AG10803 (cell line): ENCODE results near the gene MAGEA6.
"Not testable (repeated sequence)": the region's sequence is repeated elsewhere in the genome, so short reads cannot be mapped to it uniquely, and the experiment has no call there.

ENCODE experiments used
- DNase-seq: peaks from one replicate; pipeline ENCODE4 v3.0.0; 2010; ENCODE audit warnings: low read depth
- H3K4me3 ChIP-seq: 2 replicates; pipeline ENCODE4 v1.5.1; 2011; ENCODE audit warnings: mild to moderate bottlenecking, low read length, control low read depth
- CTCF ChIP-seq: conservative IDR thresholded peaks from 2 replicates; pipeline ENCODE4 v1.5.1; 2011; ENCODE audit warnings: mild to moderate bottlenecking, low read length, control low read depth, inconsistent platforms

The MAGEA6 gene

GRCh38 chrX:152735860-152736511 is 33.5 kb downstream of the MAGEA6 start:
- H3K4me3 ChIP-seq: no peak overlapping the region
- no peak for DNase-seq
- TF ChIP-seq CTCF: no peak

GRCh38 chrX:152735101-152735500 is 34.4 kb downstream of the MAGEA6 start:
- no peak overlapping the region for H3K4me3 ChIP-seq
- DNase-seq: no peak

GRCh38 chrX:152734143-152734858 is 35.2 kb downstream of the MAGEA6 start:
- DNase-seq, H3K4me3 ChIP-seq: not testable (repeated sequence)

More at GRCh38 chrX:152735101-152735500, 34.4 kb downstream of the MAGEA6 start:
- TF ChIP-seq CTCF: no peak

GRCh38 chrX:152733261-152733975 is 36.1 kb downstream of the MAGEA6 start, which contains the start of the genes CSAG1 and MAGEA12:
Gene CSAG1, minus strand, starts transcription at chrX:152733721. Its CDS starts 1,261 bp downstream, at chrX:152732460.
Gene MAGEA12, plus strand, starts transcription at chrX:152733757. Its CDS starts 2,405 bp downstream, at chrX:152736162.
- no peak for DNase-seq
- H3K4me3 ChIP-seq: no peak within 1 kb of the TSS
- TF ChIP-seq CTCF: no peak

- H3K4me3 ChIP-seq: no peak overlapping the region
- TF ChIP-seq CTCF: no peak
- no peak for DNase-seq
These were observed 44.1 kb downstream of the MAGEA6 start for GRCh38 chrX:152725409-152725808.
